K562 (cell line): ENCODE results near the gene EXTL1. TPM values are rescaled to one million over a fixed set of nuclear protein-coding genes. Genes with fewer than 3 reads are reported as not detected.

ENCODE experiments used
- AFF1 ChIP-seq, 2 experiments: fragments of 450-650 bp; IDR thresholded peaks; 2 replicates each; pipeline ENCODE4 v1.6.1; 2018; ENCODE audit warnings: mild to moderate bottlenecking in 2 of 2, low read depth in 1 of 2; ENCODE audit not compliant: partially characterized antibody in 2 of 2
- CHD4 ChIP-seq: fragments of 200-600 bp; sonication (generic); IDR thresholded peaks from 3 replicates; pipeline ENCODE4 v1.6.1; 2012; ENCODE audit warnings: low read depth, mild to moderate bottlenecking, mixed read lengths, low read length, inconsistent platforms; ENCODE audit not compliant: insufficient read depth, insufficient replicate concordance, poor library complexity, severe bottlenecking
- ERF ChIP-seq: fragments of 450-650 bp; formaldehyde crosslinking; IDR thresholded peaks from 2 replicates; pipeline ENCODE4 v1.4.0; 2020; ENCODE audit warnings: mild to moderate bottlenecking, mixed read lengths
- HNRNPLL ChIP-seq: fragments of 200-400 bp; formaldehyde crosslinking; IDR thresholded peaks from 2 replicates; pipeline ENCODE4 v1.6.1; 2017; ENCODE audit warnings: low read length, low read depth, mild to moderate bottlenecking; ENCODE audit not compliant: poor library complexity, severe bottlenecking
- JUN ChIP-seq, 2 experiments: sonication (generic) in 1 of 2; formaldehyde crosslinking in 1 of 2; IDR thresholded peaks; 2 replicates each; pipeline versions ENCODE4 v1.6.1 to v1.8.0; 2012 to 2022; ENCODE audit warnings: borderline replicate concordance in 2 of 2, mild to moderate bottlenecking in 2 of 2, improper control_type of control experiment in 1 of 2, low read depth in 1 of 2, low read length in 1 of 2, missing genetic modification reagents in 1 of 2
- NFYB ChIP-seq: IDR thresholded peaks from 2 replicates; pipeline ENCODE4 v1.6.1; 2011; ENCODE audit warnings: mild to moderate bottlenecking, moderate library complexity; ENCODE audit not compliant: insufficient read length; ENCODE audit errors: extremely low read depth
- SMARCA4 ChIP-seq: fragments of 450-650 bp; IDR thresholded peaks from 2 replicates; pipeline ENCODE4 v1.6.1; 2016
- XRCC3 ChIP-seq: fragments of 450-650 bp; IDR thresholded peaks from 2 replicates; pipeline ENCODE4 v1.6.1; 2017; ENCODE audit warnings: mild to moderate bottlenecking, moderate library complexity
- ZC3H8 ChIP-seq: fragments of 450-650 bp; IDR thresholded peaks from 2 replicates; pipeline ENCODE4 v1.6.1; 2017
- ZKSCAN1 ChIP-seq: fragments of 150-350 bp; IDR thresholded peaks from 2 replicates; pipeline ENCODE4 v1.6.1; 2016; ENCODE audit warnings: low read depth, low read length
- ZNF3 ChIP-seq: fragments of 250-450 bp; sonication (Bioruptor Pico); IDR thresholded peaks from 2 replicates; pipeline ENCODE4 v1.5.0; 2021; ENCODE audit warnings: mild to moderate bottlenecking, moderate library complexity
- ZNF511 ChIP-seq: sonication (generic); formaldehyde crosslinking; IDR thresholded peaks from 2 replicates; pipeline ENCODE4 v1.8.0; 2022; ENCODE audit warnings: mild to moderate bottlenecking, missing genetic modification reagents
- ZNF696 ChIP-seq: fragments of 250-450 bp; sonication (Bioruptor Pico); conservative IDR thresholded peaks from 2 replicates; pipeline ENCODE4 v1.4.0; 2020; ENCODE audit warnings: mild to moderate bottlenecking, moderate library complexity
- ZNF76 ChIP-seq: fragments of 250-450 bp; sonication (Bioruptor Pico); IDR thresholded peaks from 2 replicates; pipeline ENCODE4 v1.4.0; 2020; ENCODE audit warnings: mild to moderate bottlenecking, moderate library complexity, borderline replicate concordance
- ZZZ3 ChIP-seq: fragments of 450-650 bp; IDR thresholded peaks from 2 replicates; pipeline ENCODE4 v1.6.1; 2016; ENCODE audit warnings: antibody characterized with exemption, mild to moderate bottlenecking, moderate library complexity
- polyA plus RNA-seq, 8 experiments: library from polyadenylated mRNA; depleted of rRNA in 4 of 8; stranded (reverse) in 5 of 8; unstranded in 3 of 8; fragments of >200 nt; fragmentation: Nextera tagmentation in 2 of 8; fragmentation: Illumina TruSeq in 1 of 8; extraction: Ambion mirVana in 2 of 8; extraction: Trizol in 1 of 8; gene quantifications; 2 replicates each; pipeline versions ENCODE4 v1.2.1 to v1.2.3, GENCODE V29; 2011 to 2014; ENCODE audit warnings: inconsistent platforms in 1 of 8, missing spikeins in 1 of 8
- total RNA-seq, 7 experiments: library from RNA; depleted of rRNA in 6 of 7; stranded (reverse); fragments of >200 nt in 6 of 7; fragmentation: Illumina TruSeq in 2 of 7; extraction: Trizol in 2 of 7; gene quantifications; 2 replicates each; pipeline versions ENCODE4 v1.2.1 to v1.2.3, GENCODE V29; 2011 to 2021; ENCODE audit warnings: low replicate concordance in 1 of 7
- TF ChIP-seq, protein P1 (sequence below): fragments of 200-800 bp; sonication (Bioruptor generic); IDR thresholded peaks from 2 replicates; pipeline ENCODE4 v1.6.1; 2017; ENCODE audit warnings: missing genetic modification characterization, missing compliant biosample characterization
- TF ChIP-seq, protein P2 (sequence below): fragments of 250-450 bp; sonication (Bioruptor Pico); IDR thresholded peaks from 2 replicates; pipeline ENCODE4 v1.8.0; 2022; ENCODE audit warnings: moderate library complexity, mild to moderate bottlenecking, inconsistent platforms

EXTL1 gene
- total and polyA plus RNA-seq, 9 of the 15 experiments (the other 6 are each of a cell fraction or from before 2014, with no cell fraction given): 0.04 to 0.23 (median 0.08) TPM; not detected in 3

DNA sequence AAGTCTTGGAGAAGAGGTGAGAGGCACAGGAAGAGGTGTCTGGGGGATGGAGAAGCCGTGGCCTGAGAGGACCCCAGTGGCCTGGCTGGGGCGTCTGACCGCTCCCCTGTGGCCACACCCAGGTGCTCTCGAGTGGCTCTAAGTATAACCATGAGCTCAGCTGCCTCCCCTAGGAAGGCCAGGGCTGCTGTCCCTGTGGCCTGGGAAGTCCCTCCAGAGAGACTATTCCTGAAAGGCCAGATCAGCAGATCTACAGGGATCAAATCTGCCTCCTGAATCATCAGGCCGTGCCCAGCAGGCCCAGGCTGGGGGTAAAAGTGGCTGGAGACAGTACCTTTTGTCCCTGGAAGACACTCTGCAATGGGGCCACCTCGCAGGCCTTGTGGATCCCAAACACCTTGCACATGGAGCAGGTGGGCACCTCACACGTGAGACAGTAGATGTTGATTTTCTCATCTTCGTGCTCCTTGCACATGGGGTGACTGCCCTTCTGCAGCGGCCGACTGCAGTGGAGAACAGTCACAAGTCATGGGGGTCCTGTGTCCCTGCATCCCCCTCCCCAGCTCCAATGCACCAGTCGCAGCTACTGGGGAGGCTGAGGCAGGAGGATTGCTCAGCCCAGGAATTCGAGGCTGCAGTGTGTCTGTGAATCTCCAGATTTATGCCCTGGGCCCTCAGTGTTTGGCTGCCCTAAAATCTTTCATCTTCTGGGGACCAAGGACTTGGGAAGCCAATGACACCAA is 39.4 kb downstream of the EXTL1 start (continued):
- TF ChIP-seq ERF (CRISPR knock-in tag) (no peak), ZC3H8 (no peak), CHD4 (no peak), AFF1 (IDR thresholded peaks at IDR 0.05; ENCODE audit: low read depth in 1 of 2, partially characterized antibody in 2 of 2) (no peak), NFYB (no peak), HNRNPLL (no peak), ZNF511 (CRISPR knock-in tag) (0 out of 2 replicates have a peak, but pooled peaks have one; percentile 10), ZNF3 (CRISPR knock-in tag) (no peak), XRCC3 (no peak), SMARCA4 (no peak), ZNF76 (CRISPR knock-in tag) (no peak), JUN (IDR thresholded peaks at IDR 0.05; ENCODE audit: borderline replicate concordance, low read depth, low read length) (0 out of 2 replicates have a peak, but pooled peaks have one; percentile 20), JUN (CRISPR knock-in tag; IDR thresholded peaks at IDR 0.05; ENCODE audit: borderline replicate concordance) (no peak), ZZZ3 (no peak), ZNF696 (CRISPR knock-in tag) (no peak), ZKSCAN1 (no peak)
- TF ChIP-seq, protein P1, sequence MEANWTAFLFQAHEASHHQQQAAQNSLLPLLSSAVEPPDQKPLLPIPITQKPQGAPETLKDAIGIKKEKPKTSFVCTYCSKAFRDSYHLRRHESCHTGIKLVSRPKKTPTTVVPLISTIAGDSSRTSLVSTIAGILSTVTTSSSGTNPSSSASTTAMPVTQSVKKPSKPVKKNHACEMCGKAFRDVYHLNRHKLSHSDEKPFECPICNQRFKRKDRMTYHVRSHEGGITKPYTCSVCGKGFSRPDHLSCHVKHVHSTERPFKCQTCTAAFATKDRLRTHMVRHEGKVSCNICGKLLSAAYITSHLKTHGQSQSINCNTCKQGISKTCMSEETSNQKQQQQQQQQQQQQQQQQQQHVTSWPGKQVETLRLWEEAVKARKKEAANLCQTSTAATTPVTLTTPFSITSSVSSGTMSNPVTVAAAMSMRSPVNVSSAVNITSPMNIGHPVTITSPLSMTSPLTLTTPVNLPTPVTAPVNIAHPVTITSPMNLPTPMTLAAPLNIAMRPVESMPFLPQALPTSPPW: no peak
- TF ChIP-seq, protein P2, sequence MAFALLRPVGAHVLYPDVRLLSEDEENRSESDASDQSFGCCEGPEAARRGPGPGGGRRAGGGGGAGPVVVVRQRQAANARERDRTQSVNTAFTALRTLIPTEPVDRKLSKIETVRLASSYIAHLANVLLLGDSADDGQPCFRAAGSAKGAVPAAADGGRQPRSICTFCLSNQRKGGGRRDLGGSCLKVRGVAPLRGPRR (CRISPR knock-in tag): no peak
